ENCODE measurements around the gene PNPO.
"Not testable (repeated sequence)": the region's sequence is repeated elsewhere in the genome, so short reads cannot be mapped to it uniquely, and the experiment has no call there.

Gene PNPO

GRCh38 chr17:47918006-47918405 is 23.4 kb upstream of the PNPO start:
- no peak for DNase-seq (ENCODE audit: low spot score)

DNA sequence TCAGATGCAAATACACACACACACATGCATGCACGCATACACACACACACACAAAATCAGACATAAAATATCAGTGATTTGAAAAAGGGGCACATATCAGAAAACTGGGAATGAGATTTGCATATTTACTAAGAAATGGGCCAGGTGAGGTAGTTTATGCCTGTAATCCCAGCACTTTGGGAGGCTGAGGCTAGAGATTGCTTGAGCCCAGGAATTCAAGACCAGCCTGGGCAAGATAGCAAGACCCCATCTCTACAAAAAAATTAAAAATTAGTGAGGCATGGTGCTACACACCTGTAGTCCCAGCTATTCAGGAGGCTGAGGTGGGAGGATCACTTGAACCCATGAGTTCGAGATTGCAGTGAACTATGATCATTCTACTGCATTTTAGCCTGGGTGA is 22.4 kb upstream of the PNPO start:
- DNase-seq (ENCODE audit: low spot score) = no peak

- not testable (repeated sequence) for DNase-seq (ENCODE audit: low spot score)
Observed at GRCh38 chr17:47919889-47920288, 21.5 kb upstream of the PNPO start.

DNA sequence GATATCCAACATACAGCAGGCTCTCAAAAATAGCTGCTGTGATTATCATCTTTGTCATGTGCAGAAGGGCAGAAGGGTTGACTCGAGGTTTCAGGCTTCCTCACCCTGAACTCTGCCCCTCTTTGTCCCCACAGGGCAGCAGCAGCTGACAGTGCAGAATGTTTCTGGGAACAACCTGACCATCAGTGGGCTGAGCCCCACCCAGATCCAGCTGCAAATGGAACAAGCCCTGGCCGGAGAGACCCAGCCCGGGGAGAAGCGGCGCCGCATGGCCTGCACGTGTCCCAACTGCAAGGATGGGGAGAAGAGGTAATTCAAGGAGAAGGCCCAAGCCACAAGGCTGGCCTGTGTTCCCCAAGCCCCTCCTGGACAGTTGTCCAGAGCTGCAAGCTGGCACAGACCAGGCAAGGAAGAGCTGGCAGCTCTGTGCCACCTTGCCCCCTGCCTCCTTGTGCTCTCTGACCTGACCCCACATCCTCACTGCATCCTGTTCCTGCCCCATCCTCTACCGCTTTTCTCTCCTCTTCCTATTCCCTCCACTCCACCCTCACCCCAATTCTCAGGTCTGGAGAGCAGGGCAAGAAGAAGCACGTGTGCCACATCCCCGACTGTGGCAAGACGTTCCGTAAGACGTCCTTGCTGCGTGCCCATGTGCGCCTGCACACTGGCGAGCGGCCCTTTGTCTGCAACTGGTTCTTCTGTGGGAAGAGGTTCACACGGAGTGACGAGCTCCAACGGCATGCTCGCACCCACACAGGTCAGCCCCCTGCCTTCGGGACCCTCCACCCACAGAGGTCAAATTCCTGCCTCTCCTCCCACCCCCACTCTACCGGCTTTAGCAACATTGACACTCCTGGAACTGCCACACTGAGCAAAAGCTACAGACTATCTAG is 16.3 kb upstream of the PNPO start:
- no peak for DNase-seq (ENCODE audit: low spot score)

DNA sequence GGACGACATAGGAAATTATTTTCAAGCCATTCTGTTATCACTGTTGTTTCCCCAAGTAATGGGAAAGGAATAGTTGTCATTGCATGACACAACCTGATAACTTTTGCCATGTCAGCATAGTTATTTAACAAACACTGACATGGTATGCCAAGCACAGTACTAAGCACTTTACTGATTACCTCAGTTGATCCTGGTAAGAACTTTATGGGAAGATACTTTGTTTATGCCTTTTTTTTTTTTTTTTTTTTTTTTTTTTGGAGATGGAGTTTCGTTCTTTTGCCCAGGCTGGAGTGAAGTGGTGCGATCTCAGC is 15.7 kb upstream of the PNPO start:
- no peak for DNase-seq (ENCODE audit: low spot score)

GRCh38 chr17:47927821-47928400 is 13.5 kb upstream of the PNPO start:
- DNase-seq (ENCODE audit: low spot score) = no peak

DNA sequence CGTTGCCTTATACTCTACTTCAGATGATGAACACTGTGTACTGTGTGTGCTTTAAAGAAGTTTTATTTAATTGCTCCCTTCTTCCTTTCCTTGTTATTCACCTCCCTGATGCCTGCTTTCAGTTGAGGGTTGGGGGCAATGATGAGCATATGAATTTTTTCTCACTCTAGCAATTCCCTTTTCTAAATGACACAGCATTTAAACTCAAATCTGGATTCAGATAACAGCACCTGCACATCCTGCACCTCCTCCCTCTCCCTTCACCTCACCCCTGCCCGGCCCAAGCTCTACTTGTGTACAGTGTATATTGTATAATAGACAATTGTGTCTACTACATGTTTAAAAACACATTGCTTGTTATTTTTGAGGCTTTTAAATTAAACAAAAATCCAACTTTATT is 13.0 kb upstream of the PNPO start:
- no peak for DNase-seq (ENCODE audit: low spot score)

- DNase-seq (ENCODE audit: low spot score) = no peak
Observed at GRCh38 chr17:47929218-47930000, 12.0 kb upstream of the PNPO start.

DNA sequence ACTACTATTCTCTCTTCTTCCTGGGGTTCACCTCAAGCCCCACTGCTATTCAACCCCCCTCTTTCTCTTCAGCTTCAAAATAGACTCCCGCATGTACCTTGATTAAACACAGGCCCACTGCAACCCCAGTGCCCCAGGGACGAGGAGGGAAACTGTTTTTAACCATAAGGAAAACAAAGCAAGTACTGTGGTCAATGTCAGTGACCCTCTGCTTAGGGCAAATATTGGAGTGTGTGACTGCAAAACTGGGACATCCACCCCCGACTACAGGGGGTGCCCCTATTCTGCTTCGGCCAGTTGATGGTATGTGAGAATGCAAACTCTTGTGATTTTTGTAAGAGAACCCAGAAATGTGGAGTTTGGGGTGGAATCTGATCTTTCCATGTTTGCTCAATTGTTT is 9.5 kb upstream of the PNPO start:
- no peak for DNase-seq (ENCODE audit: low spot score)

DNA sequence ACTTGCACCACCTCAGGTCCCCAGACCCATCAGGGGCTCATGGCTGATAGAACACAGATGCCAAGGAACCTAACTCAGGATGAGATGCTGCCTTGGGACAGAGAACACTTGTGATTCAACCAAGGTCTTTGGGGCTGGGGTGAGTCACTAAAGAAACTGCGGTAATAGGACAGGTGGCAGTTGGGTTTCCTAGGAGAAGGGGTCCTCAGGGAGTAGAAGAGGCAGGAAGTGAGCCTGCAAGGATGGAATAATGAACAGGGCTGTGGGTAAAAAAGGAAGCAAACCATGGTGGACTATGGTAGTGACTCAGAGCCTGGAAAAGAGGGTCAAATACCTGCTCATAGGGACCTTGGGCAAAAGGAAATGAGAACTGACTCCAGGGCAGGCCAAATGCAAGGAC is 6.5 kb upstream of the PNPO start:
- DNase-seq (ENCODE audit: low spot score) = no peak

GRCh38 chr17:47935468-47935867 is 5.9 kb upstream of the PNPO start:
- DNase-seq (ENCODE audit: low spot score) = not testable (repeated sequence)

GRCh38 chr17:47935961-47936360 is 5.4 kb upstream of the PNPO start:
- DNase-seq (ENCODE audit: low spot score) = no peak

- no peak for DNase-seq (ENCODE audit: low spot score)
Observed at GRCh38 chr17:47937941-47938340, 3.4 kb upstream of the PNPO start.

GRCh38 chr17:47942096-47942510 is 732 bp downstream of the PNPO start:
- no peak for DNase-seq (ENCODE audit: low spot score)

- no peak for DNase-seq (ENCODE audit: low spot score)
Observed at GRCh38 chr17:47942568-47942967, 1.2 kb downstream of the PNPO start.

DNA sequence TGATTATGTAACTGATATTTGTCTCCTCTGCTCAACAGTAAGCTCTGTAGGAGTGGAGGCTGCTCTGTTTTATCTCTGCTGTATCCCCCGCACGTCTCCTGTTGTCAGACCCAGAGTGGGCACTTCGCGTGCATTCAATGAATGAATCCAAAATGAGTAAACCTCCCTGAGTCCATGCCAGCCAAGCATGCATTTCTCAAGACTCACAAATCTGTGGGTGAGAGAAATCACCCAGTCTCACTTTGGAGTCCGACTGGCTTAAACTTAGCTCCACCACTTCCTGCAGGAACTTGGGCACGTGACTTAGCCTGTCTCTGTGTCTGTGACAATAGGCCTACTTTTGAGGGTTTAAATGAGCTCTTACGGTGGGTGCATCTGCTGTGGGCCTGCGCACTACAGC is 3.7 kb downstream of the PNPO start:
- peak; percentile 32 for DNase-seq (ENCODE audit: low spot score)

GRCh38 chr17:47945529-47946508 is 4.4 kb downstream of the PNPO start:
- no peak for DNase-seq (ENCODE audit: low spot score)

DNA sequence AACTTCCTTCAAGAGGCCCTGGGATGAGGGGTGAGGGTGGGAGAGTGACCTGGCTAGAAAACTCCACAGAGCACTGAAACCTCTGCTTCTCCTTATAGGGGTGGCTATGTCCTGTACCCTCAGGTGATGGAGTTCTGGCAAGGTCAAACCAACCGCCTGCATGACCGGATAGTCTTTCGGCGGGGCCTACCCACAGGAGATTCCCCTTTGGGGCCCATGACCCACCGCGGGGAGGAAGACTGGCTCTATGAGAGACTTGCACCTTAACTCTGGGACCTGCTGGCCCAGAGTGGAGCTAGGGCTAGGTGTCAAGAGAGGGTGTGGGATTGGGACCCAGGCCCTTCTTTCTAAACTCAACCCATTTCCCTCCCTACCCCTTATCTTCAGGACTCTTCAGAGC is 5.1 kb downstream of the PNPO start:
- DNase-seq (ENCODE audit: low spot score) = no peak

DNA sequence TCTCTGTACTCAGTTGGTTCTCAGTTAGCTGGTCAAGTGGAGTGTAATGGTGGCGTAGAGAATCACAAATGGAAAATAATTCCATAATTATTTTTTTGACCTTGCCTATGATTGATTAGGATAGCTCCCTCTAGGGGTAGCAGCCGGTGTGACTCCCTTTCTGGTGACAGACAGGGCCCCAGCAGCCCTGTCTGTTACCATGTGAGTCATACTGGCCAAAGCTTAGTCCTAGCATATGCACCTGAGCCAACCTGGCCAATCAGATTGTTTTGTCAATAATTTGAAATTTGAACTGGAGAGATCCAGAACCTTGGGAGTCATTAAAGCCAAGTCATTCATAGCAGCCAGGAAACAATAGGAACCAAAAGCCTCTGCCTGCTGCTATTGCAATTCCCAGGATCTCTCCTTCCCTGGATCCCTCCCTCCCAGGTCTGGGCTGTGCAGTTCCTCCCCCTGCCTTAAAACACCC is 5.6 kb downstream of the PNPO start:
- peak; percentile 89 for DNase-seq (ENCODE audit: low spot score)

- no peak for DNase-seq (ENCODE audit: low spot score)
Observed at GRCh38 chr17:47948706-47949196, 7.4 kb downstream of the PNPO start.

GRCh38 chr17:47949197-47949759 is 7.9 kb downstream of the PNPO start:
- DNase-seq (ENCODE audit: low spot score) = peak; percentile 81
